Skeletal muscle satellite cell (primary cell): ENCODE data around the gene EHBP1.
A peak's percentile ranks its signal among the peaks of the same experiment; 100 is the strongest.

Source experiments
- H3K27me3 ChIP-seq: 2 replicates; pipeline ENCODE4 v1.7.0; 2013; ENCODE audit warnings: low read length; ENCODE audit not compliant: control insufficient read depth, insufficient read depth
- H3K36me3 ChIP-seq: 2 replicates; pipeline ENCODE4 v1.7.0; 2013; ENCODE audit warnings: mild to moderate bottlenecking, control low read depth, low read length; ENCODE audit not compliant: insufficient read depth
- H3K4me1 ChIP-seq: 2 replicates; pipeline ENCODE4 v1.7.0; 2013; ENCODE audit warnings: low read length; ENCODE audit not compliant: control insufficient read depth, insufficient read depth
- H3K4me2 ChIP-seq: 2 replicates; pipeline ENCODE4 v1.7.0; 2013; ENCODE audit warnings: mild to moderate bottlenecking, low read length
- H3K4me3 ChIP-seq: 2 replicates; pipeline ENCODE4 v1.7.0; 2013; ENCODE audit warnings: low read length
- H3K9ac ChIP-seq: 2 replicates; pipeline ENCODE4 v1.7.0; 2013; ENCODE audit warnings: mild to moderate bottlenecking, low read depth, low read length, moderate library complexity
- H3K9me3 ChIP-seq: replicated peaks from 2 replicates; pipeline ENCODE4 v1.7.0; 2013; ENCODE audit warnings: mild to moderate bottlenecking, control low read depth, low read length

Gene EHBP1

DNA sequence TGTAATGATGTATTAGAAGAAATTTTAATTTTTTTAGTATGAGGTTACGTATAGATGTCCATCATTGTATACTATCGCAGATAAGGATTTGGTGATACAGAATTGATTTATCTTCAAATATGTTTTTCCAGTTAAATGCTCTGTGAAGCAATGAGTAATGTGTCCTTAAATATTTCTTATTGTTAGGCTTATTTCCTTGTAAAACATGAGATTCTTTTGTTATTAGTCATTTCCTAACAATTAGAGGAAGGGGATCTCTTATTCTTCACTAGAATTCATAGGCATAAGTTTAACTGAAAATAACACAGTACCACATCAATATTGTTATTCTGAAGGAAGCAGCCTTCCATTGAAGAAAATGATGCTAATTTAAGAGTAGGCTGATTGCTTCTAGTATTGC is 329.7 kb downstream of the EHBP1 start:
- Histone ChIP-seq H3K4me1 (peaks cover 6% of the 10 kb centered on the region), H3K4me2 (no peak overlapping the region), H3K27me3 (no peaks in the 10 kb centered on the region), H3K9ac (no peak overlapping the region), H3K9me3 (no peaks in the 10 kb centered on the region), H3K4me3 (no peak overlapping the region), H3K36me3 (no peaks in the 10 kb centered on the region)

DNA sequence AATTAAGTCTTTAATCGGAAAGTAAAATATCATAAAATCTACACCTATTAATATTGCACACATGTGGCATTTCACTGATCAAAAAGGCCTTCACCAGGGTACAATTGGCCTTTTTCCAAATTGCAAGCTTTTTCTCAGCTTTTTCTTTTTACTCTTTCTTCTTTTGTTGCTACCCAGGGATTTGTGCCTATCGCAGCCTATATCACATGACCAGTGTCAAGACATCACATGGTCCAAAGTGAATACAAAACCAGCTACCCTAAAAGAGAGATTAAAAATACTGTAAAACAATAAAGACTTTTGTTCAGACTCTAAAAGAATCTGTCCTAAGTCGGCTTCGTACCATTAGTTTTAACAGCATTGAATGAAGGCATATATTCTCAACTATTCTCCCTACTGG is 330.1 kb downstream of the EHBP1 start:
- Histone ChIP-seq H3K9ac (no peak overlapping the region), H3K4me2 (no peak overlapping the region), H3K9me3 (no peaks in the 10 kb centered on the region), H3K4me1 (peaks cover 6% of the 10 kb centered on the region), H3K36me3 (no peaks in the 10 kb centered on the region), H3K27me3 (no peaks in the 10 kb centered on the region), H3K4me3 (no peak overlapping the region)

DNA sequence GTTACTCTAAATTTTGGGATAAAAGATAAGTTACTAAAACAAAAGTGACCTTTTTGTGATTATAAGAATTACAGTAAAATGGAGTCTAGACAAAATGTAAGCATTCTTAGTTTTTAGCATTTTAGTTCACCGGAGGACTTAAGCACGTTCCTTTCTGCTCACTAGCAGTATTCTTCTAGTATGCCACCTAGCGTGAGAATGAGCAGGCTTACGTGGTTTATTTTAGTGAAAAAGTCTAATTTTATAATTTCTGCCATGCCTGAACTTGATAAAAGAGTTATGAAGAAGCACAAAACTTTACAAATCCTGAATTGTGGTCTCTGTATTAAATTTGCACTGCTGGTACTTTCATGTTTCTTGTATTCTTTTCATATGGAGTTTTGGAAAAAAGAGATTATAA is 332.5 kb downstream of the EHBP1 start:
- H3K36me3 ChIP-seq = no peaks in the 10 kb centered on the region

DNA sequence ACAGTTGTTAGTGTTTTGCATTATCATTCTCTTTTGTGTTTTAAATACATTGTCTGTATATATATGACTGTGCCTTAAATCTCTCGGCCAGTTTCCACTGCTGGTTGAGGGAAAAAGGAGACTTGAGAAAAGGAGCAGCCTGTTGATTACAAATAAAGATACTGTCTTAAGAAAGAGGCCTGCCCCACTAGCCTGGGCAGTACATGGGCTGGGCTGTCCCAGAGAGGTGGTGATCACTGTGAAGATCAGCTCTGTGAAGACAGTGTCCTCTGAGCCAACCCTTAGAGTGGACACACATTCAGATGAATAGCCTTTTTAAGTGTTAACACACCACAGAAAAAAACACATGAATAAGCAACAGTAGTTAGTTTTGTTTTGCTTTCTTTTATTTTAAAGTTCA is 335.1 kb downstream of the EHBP1 start:
- no peaks in the 10 kb centered on the region for H3K9me3 ChIP-seq
- H3K27me3 ChIP-seq = no peaks in the 10 kb centered on the region
- no peak overlapping the region for H3K4me2 ChIP-seq
- H3K4me3 ChIP-seq = no peak overlapping the region
- H3K9ac ChIP-seq = no peak overlapping the region
- no peaks in the 10 kb centered on the region for H3K4me1 ChIP-seq
- H3K36me3 ChIP-seq = no peaks in the 10 kb centered on the region

More for the DNA sequence above, 332.5 kb downstream of the EHBP1 start:
- Histone ChIP-seq H3K9ac (no peak overlapping the region), H3K9me3 (no peaks in the 10 kb centered on the region), H3K4me3 (no peak overlapping the region), H3K4me1 (peaks cover 6% of the 10 kb centered on the region), H3K27me3 (no peaks in the 10 kb centered on the region), H3K4me2 (no peak overlapping the region)

GRCh38 chr2:63041592-63041991 is 336.1 kb downstream of the EHBP1 start:
- H3K9me3 ChIP-seq = no peaks in the 10 kb centered on the region
- H3K4me3 ChIP-seq = no peak overlapping the region
- no peaks in the 10 kb centered on the region for H3K4me1 ChIP-seq
- H3K36me3 ChIP-seq = no peaks in the 10 kb centered on the region
- H3K4me2 ChIP-seq = no peak overlapping the region
- H3K27me3 ChIP-seq = no peaks in the 10 kb centered on the region
- H3K9ac ChIP-seq = no peak overlapping the region

- no peak overlapping the region for H3K4me2 ChIP-seq
- no peaks in the 10 kb centered on the region for H3K36me3 ChIP-seq
- peaks cover 5% of the 10 kb centered on the region for H3K4me1 ChIP-seq
- no peak overlapping the region for H3K4me3 ChIP-seq
- H3K27me3 ChIP-seq = peaks cover 14% of the 10 kb centered on the region
- no peak overlapping the region for H3K9ac ChIP-seq
- no peaks in the 10 kb centered on the region for H3K9me3 ChIP-seq
Measured at GRCh38 chr2:63044362-63045327, 339.1 kb downstream of the EHBP1 start.

DNA sequence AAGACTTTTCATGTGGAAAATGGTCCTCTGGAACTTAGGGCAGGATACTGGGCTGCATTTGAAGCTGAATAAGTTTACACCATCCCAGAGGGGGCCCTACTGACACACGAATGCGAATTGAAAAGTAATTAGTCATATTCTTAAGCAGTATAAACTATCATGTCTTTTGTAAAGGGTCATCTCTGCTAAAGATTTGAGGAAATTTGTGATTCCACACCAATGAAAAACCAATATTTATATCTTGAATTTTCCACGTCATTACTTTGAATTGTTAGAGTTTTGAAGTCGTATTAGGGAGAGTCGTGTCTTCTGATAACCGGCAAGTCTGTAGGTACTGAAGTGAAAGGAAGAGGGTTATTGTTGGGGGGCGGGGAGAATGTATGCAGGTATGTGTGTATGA is 341.0 kb downstream of the EHBP1 start:
- Histone ChIP-seq H3K36me3 (no peaks in the 10 kb centered on the region), H3K4me2 (no peak overlapping the region), H3K4me3 (no peak overlapping the region), H3K27me3 (peaks cover 21% of the 10 kb centered on the region), H3K9ac (no peak overlapping the region), H3K4me1 (peaks cover 15% of the 10 kb centered on the region), H3K9me3 (no peaks in the 10 kb centered on the region)

DNA sequence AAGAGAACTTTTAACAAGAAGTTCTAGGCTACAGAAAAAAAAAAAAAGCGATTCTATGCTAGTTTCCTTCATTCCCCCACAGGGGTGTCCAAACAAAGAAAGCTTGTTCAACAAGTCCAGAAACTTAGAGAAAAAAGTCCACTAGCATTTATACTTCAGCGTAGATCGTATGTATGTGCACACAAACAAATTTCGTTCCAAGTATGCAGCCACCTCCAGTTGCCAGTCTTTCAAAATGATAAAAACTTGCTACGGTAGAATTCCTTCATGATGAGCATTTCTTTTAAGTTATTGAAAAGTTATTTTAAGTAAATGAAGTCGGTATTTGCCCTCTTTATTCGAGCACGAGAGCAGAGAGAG is 341.4 kb downstream of the EHBP1 start:
- no peak overlapping the region for H3K4me3 ChIP-seq
- no peak overlapping the region for H3K9ac ChIP-seq
- H3K4me1 ChIP-seq = peaks cover 15% of the 10 kb centered on the region

GRCh38 chr2:63047321-63048279 is 342.1 kb downstream of the EHBP1 start:
- Histone ChIP-seq H3K9me3 (no peaks in the 10 kb centered on the region), H3K4me2 (no peak overlapping the region), H3K4me3 (no peak overlapping the region), H3K4me1 (peaks cover 15% of the 10 kb centered on the region), H3K36me3 (no peaks in the 10 kb centered on the region), H3K27me3 (peaks cover 21% of the 10 kb centered on the region), H3K9ac (no peak overlapping the region)

More for the DNA sequence above, 341.4 kb downstream of the EHBP1 start:
- Histone ChIP-seq H3K9me3 (no peaks in the 10 kb centered on the region), H3K27me3 (peaks cover 21% of the 10 kb centered on the region), H3K36me3 (no peaks in the 10 kb centered on the region), H3K4me2 (no peak overlapping the region)

DNA sequence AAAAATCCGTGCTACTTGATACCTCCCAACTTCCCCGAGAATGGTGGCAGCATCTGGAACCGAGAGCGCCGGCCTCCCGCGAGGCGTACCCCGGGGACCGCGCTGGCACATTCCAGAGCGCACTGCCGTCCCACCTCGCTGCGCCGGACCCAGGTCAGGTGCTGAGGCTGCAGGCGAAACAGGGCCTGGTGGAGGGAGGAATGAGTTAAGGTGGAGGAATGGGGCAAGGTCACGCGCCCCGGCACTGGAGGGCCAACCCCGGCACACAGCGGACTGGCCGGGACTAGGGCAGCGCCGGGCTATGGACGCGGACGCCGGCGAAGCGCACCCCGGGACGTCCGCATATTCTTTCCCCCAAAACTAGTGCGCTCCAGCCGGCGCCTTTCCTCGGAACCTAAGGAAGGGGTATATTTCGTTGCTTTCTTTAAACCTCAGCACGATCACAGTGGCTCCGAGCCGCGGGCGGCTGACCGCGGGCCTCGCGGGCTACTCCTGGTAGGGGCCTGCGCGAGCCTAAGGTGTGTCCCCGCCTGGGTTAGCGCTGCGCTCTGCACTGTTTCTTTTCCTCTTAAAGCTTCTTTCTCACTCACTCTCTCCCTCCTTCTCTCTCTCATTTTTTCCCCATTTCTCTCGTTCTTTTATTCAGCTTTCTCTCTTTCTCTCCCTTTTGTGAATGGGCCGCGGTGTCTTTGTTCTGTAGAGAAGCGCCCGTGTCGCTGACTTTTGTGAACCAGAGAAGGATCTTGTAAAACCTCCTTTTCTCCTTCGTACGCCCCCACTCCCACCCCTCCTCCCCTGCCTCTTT is 343.1 kb downstream of the EHBP1 start:
- Histone ChIP-seq H3K9ac (no peak overlapping the region), H3K27me3 (peaks cover 21% of the 10 kb centered on the region), H3K4me2 (peak overlapping the region; percentile 92), H3K9me3 (no peaks in the 10 kb centered on the region), H3K36me3 (no peaks in the 10 kb centered on the region), H3K4me3 (no peak overlapping the region), H3K4me1 (peaks cover 15% of the 10 kb centered on the region)
